ENCODE data around the gene ACSL5. TPM values are rescaled to one million over a fixed set of nuclear protein-coding genes. Genes with fewer than 3 reads are reported as not detected.

Gene ACSL5, protein sequence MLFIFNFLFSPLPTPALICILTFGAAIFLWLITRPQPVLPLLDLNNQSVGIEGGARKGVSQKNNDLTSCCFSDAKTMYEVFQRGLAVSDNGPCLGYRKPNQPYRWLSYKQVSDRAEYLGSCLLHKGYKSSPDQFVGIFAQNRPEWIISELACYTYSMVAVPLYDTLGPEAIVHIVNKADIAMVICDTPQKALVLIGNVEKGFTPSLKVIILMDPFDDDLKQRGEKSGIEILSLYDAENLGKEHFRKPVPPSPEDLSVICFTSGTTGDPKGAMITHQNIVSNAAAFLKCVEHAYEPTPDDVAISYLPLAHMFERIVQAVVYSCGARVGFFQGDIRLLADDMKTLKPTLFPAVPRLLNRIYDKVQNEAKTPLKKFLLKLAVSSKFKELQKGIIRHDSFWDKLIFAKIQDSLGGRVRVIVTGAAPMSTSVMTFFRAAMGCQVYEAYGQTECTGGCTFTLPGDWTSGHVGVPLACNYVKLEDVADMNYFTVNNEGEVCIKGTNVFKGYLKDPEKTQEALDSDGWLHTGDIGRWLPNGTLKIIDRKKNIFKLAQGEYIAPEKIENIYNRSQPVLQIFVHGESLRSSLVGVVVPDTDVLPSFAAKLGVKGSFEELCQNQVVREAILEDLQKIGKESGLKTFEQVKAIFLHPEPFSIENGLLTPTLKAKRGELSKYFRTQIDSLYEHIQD
- 0.40 TPM for polyA plus RNA-seq (2012; ENCODE audit: insufficient read depth, insufficient read length, low read depth)

DNA sequence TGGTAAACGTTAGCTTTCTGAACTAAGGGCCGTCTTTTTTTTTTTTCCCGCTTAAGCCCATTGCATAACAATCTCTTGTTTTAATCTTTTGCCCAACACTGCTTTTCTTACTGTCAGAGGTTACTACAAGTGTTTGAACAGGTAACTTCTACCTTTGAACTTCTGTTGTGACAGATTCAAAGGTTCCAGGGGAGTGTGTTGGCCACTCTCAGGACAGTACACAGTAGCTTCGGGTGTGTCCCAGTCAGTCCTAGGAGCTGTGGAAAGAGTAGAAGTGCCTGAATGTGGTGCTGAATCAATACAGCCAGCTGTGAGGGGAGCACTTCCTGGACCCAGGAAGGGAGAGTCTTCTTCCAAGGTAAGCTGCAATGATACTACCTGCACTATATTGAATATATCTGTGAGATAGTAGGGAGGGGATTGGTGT lies at the start of gene ACSL5:
Gene ACSL5, plus strand, starts transcription at position 205 of the 427 bp plus-strand sequence. CDS start 20,831 bp downstream, outside the sequence.
- H3K4me3 ChIP-seq (ENCODE audit: low read depth, low read length), result no peak within 1 kb of the TSS
- H3K4me1 ChIP-seq, result no peaks in the 10 kb centered on the region
- no peaks in the 10 kb centered on the region; the same call in 1 of the 2 replicates for H3K9me3 ChIP-seq
- no peaks in the 10 kb centered on the region for H3K36me3 ChIP-seq
- no peaks in the 10 kb centered on the region for H3K27me3 ChIP-seq
- DNase-seq, result no peak
- TF ChIP-seq, protein P1, sequence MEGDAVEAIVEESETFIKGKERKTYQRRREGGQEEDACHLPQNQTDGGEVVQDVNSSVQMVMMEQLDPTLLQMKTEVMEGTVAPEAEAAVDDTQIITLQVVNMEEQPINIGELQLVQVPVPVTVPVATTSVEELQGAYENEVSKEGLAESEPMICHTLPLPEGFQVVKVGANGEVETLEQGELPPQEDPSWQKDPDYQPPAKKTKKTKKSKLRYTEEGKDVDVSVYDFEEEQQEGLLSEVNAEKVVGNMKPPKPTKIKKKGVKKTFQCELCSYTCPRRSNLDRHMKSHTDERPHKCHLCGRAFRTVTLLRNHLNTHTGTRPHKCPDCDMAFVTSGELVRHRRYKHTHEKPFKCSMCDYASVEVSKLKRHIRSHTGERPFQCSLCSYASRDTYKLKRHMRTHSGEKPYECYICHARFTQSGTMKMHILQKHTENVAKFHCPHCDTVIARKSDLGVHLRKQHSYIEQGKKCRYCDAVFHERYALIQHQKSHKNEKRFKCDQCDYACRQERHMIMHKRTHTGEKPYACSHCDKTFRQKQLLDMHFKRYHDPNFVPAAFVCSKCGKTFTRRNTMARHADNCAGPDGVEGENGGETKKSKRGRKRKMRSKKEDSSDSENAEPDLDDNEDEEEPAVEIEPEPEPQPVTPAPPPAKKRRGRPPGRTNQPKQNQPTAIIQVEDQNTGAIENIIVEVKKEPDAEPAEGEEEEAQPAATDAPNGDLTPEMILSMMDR (IDR thresholded peaks at IDR 0.05; ENCODE audit: low read depth, low read length), result no peak

DNA sequence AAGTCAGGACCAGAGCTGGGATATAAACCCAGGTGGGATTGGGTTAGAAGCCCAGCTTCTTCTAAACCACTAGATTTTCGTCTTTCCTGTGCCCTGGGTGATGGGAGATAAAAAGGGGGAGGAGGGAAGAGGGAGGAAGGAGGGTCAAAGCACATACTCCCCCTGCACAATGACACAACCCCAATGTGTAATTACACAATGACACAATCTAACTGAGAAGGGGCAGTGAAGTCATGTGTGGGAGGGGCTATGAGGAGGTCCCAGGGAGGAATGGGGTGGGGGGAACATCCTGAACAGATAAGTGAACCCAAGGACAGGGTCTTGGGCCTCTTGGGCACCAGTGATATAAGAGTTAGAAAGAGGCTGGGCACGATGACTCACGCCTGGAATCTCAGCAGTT lies 46.2 kb upstream of the ACSL5 start:
- H3K4me1 ChIP-seq, result peaks cover 3% of the 10 kb centered on the region; the same call in 1 of the 2 replicates
- H3K36me3 ChIP-seq, result no peaks in the 10 kb centered on the region
- no peaks in the 10 kb centered on the region for H3K27me3 ChIP-seq
- DNase-seq, result no peak
- TF ChIP-seq, protein P1 (IDR thresholded peaks at IDR 0.05; ENCODE audit: low read depth, low read length), result no peak
- no peak overlapping the region for H3K4me3 ChIP-seq (ENCODE audit: low read depth, low read length)
- no peaks in the 10 kb centered on the region for H3K9me3 ChIP-seq

DNA sequence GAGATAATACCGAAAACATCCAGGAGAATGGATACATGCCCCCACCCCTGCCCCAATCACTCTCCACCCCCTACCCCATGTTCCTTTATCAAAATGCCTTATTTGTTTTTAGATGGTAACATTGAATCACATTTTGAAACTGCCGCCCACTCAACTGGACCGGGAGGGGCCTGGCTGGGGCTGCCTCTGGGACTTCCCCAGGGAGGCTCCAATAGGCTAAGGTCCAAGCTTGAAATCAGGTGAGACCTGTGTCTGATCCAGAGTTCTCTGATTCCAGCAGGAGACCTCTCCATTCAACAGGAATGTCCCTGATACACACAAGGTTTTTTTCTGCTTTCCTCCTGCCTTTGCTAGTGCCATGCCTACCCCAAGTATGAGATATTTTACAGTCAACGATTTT lies 43.8 kb upstream of the ACSL5 start:
- peaks cover 3% of the 10 kb centered on the region; the same call in 1 of the 2 replicates for H3K4me1 ChIP-seq
- TF ChIP-seq, protein P1 (IDR thresholded peaks at IDR 0.05; ENCODE audit: low read depth, low read length), result no peak
- no peaks in the 10 kb centered on the region for H3K27me3 ChIP-seq
- no peaks in the 10 kb centered on the region for H3K9me3 ChIP-seq
- no peak overlapping the region for H3K4me3 ChIP-seq (ENCODE audit: low read depth, low read length)
- DNase-seq, result no peak
- H3K36me3 ChIP-seq, result no peaks in the 10 kb centered on the region

DNA sequence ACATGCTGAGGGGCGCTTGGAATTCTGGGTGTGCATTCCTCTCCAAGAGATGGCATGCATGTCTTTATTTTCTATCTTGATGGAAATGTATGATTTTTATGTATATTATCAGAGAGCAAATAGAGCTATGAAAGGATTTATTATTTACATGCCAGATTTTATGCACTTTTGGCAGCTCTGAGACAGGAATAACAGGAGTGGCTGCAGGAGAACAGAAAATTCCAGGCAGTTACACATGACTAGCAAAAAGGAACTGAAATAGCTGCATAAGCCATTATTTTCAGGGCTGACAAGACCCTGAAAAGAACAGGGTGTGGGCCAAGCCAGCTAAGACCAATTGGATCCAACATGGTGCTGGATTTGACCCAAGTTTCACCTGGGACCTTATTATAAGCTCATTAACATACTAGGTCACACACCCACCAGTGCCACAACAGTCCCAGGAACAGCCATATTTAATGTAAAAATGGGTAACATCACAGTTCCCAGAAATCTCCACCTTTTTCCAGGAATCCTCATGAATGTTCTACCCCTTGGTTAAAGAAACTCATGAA lies 43.2 kb upstream of the ACSL5 start:
- Histone ChIP-seq H3K4me3 (ENCODE audit: low read depth, low read length) (no peak overlapping the region), H3K4me1 (peaks cover 6% of the 10 kb centered on the region; the same call in 1 of the 2 replicates), H3K36me3 (no peaks in the 10 kb centered on the region), H3K9me3 (no peaks in the 10 kb centered on the region), H3K27me3 (no peaks in the 10 kb centered on the region)
- TF ChIP-seq, protein P1 (IDR thresholded peaks at IDR 0.05; ENCODE audit: low read depth, low read length), result no peak
- no peak for DNase-seq

DNA sequence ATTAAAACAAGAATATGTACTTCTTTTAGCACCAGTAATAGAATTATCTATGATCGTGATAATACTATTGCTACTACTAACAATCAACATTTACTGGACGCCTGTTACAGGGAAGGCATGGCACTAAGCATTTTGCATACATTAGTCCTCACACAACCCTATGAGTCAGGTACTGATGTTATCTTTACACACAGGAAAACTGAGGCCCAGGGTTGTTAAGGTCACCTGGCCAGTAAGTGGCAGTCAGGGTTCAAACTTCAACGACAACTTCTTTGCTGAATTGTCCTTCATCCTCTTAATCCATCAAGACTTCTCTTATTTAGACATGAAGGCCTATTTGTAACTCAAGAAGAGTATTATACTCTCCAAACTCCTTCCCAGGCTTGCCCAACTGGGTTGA lies 41.9 kb upstream of the ACSL5 start:
- DNase-seq, result no peak

More for the DNA sequence above, 41.9 kb upstream of the ACSL5 start:
- Histone ChIP-seq H3K36me3 (no peaks in the 10 kb centered on the region), H3K4me3 (ENCODE audit: low read depth, low read length) (no peak overlapping the region), H3K27me3 (no peaks in the 10 kb centered on the region), H3K9me3 (no peaks in the 10 kb centered on the region), H3K4me1 (peaks cover 6% of the 10 kb centered on the region; the same call in 1 of the 2 replicates)
- TF ChIP-seq, protein P1 (IDR thresholded peaks at IDR 0.05; ENCODE audit: low read depth, low read length), result no peak

Measured in BE2C (cell line).